Dermis microvascular lymphatic vessel endothelial cell (primary cell): Measurements from ENCODE around the gene SLC35G1. TPM values are rescaled to one million over a fixed set of nuclear protein-coding genes. Genes with fewer than 3 reads are reported as not detected.

ENCODE experiments used
- DNase-seq, 2 donors: peaks; one replicate each; pipeline versions ENCODE4 v3.0.0 to v3.0.0-alpha.2; 2010; ENCODE audit warnings: low read depth in 2 of 2
- total RNA-seq: library from RNA; depleted of rRNA; stranded (reverse); fragments of >200 nt; gene quantifications from 2 replicates; pipeline ENCODE4 v1.2.1, GENCODE V29; 2014

Gene SLC35G1
- 4.5 and 7.0 TPM in 2 replicates for total RNA-seq

DNA sequence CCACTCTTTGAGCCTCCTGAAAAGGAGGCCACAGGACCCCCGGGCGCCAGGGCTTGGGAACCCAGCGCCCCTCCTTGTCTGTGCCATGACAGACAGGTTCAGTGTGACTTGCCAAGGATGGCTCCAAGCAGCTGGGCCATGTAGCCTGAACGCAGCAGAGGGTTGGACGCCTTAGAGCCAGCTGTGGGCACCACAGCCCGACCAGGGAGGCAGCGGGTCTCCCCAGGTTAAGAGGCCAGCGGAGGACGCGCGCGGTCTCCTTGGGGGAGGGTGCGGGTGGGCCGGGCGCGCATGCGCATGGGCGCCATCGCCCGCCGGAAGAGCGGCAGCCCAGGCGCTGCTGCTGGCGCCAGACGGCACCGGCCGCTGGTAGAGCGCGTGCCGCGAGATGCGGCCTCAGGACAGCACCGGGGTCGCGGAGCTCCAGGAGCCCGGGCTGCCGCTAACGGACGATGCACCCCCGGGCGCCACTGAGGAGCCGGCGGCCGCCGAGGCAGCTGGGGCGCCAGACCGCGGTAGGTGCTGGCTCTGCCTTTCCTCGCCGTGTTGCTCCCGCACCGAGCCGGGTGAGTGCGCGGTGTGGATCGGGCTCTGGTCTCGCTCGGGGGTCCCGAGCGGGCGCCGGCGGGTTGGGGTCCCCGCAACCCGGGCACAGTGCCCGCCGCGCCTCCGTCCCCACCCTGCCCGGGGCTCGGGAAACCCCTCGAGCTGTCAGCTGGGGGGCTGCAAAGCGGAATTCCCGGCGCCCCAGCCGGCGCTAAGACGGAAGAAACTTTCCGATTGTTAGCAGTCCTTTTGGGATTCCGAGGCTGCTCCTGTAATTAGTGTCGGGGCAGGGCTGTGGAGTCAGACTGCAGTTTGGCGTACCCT, at the start of gene SLC35G1:
TSS of gene SLC35G1 (plus strand) at position 333 of the 870 bp plus-strand sequence. CDS start at position 389, 56 bp downstream.
- peak; percentile 31 to 74 for DNase-seq

GRCh38 chr10:93844979-93845626, 48.7 kb upstream of the SLC35G1 start:
- DNase-seq: no peak

DNA sequence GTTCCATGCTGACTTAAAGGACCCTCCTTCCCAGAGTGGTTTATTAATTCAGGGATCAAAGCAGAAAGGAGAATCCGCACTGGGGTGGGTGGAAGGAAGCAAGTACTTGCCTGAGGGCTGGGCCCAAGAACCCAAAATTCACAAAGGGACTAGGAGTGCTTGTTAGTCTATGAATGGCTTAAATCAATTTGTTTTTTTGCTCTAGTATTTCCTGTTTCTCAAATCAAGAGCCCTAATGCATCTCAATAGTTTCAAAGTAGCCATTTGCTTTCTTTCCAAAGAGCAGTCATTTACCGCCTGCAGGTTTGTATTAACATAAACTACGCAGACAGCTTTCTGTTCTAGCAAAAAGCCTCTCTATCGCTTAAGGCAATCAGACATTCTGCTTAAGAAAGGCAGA, 44.2 kb upstream of the SLC35G1 start:
- no peak for DNase-seq

DNA sequence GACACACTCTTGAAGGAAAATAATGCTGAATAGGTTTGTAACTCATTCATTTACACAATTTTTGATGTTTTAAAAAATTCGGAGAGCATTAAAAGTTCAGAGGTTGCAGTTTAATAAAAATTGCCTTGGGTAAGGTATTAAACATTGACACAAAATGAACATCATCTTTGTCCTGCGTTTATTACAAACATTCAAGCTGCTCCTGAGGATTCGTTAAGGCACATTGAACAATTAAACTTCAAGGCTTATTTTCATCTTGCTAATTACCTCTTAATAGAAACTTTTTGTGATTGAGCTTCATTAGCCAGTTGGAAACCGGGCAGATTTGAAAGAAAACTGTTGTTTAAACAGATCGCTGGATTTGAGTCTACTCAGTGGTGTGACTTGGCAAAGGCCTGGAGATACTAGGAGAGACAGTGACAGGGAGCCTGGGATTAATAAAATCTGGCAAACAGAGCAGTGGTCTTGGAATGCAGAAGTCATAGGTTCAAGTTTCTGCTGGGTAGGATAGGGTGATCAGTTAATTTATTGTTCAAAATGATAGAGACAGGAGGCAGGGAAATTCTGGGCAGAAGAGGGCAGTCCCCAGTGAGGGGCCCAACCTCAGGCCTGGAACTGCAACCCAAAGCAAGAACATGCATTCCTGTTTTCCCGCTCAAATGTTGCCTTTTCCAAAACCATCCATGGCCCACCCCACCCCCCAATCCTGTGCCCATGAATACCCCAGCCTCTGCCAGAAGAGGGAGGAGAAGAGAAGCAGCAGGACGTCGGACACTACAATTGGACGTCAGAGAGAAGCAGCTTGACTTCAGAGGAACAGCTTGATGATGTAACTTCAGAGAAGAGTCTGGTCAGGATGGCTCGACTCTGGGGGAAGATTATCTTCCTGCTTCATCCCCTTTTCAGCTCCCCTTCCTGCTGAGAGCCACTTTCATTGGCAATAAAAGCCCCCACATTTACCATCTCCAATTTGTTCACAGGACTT, 43.5 kb upstream of the SLC35G1 start:
- DNase-seq: no peak

DNA sequence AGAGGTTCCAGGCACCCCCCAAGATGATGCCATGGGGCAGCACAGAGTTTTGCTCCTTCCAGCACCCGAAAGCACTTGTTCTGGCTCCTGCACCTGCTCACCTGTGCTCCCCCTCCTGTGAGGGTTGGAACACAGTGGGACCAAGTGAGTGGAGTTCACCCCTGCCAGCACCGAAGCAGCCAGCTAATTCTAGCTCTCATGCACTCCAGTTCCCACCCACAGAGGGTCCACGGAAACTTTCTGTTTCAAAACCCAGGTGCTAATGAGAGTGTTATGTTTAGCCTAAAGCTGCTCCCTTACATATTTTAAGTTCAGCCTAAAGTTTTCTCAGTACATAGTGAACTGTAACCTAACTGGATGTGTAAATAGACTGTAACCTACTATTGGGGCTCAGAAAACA, 42.6 kb upstream of the SLC35G1 start:
- DNase-seq: no peak

GRCh38 chr10:93852476-93853095, 41.2 kb upstream of the SLC35G1 start:
- DNase-seq: no peak

GRCh38 chr10:93854975-93855374, 38.8 kb upstream of the SLC35G1 start:
- DNase-seq: peak; percentile 17 to 69

GRCh38 chr10:93856349-93857145, 37.2 kb upstream of the SLC35G1 start:
- no peak for DNase-seq

GRCh38 chr10:93859049-93859655, 34.6 kb upstream of the SLC35G1 start:
- peak; percentile 2 to 10 for DNase-seq

- DNase-seq: no peak
Observed at GRCh38 chr10:93861825-93862224, 32.0 kb upstream of the SLC35G1 start.

GRCh38 chr10:93865794-93866425, 27.9 kb upstream of the SLC35G1 start:
- DNase-seq: no peak

- no peak for DNase-seq
Observed at GRCh38 chr10:93867525-93867924, 26.3 kb upstream of the SLC35G1 start.

DNA sequence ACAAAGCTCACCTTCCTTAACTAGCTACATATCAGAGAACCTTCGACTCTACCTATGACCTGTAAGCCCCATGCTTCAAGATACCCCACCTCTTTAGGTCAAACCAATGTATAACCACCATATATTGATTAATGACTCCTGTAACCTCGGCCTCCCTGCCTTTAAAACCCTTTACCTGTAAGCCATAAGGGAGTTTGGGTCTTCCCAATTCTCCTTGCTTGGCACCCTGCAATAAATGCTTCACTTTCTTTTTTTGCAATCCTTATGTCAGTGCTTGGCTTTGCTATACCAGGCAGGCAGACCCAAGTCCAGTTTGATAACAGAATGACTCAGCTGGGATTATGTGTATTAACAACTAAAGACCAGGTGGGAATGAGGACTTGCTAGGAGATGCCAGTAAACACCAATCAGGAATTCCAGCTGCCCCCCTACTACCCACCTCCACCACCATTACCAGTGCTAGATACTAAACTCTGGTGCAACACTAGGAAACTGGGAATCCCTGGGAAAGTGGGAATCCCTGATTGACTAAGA, 22.0 kb upstream of the SLC35G1 start:
- no peak for DNase-seq

DNA sequence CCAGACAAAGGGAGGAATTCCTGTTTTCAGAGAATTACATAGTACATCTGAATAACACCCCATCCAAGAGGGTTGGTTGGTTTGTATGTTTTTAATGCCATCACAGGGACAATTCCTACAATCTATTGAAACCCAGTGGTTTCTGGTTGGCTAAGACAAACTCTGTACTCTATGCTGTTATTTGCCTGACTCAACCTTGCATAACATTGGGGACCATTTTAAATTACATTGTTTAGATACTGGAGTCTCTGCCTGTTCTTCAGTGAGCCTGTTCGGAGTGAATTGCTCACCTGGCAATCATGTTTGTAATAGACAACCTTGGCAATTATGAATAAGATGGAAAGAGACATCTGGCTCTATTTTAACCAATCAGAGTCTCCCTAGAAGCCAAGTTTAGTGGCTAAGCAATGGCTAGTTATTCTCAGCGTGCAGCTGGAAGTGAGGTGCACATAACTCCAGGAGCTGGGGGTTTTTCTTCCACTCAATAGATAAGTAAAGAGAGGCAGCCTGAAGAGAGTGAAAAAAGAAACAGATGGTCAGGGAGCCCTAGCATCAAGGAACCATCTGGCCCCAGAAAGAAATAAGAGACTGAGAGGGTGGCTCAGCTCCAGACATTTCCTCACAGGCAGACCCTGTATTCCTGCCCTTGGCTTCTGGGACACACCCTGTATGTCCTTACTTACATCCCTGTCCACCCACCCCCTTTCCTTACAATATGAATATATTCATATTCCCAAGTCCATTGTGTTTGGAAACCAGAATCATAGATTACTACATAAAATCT, 21.2 kb upstream of the SLC35G1 start:
- no peak for DNase-seq

- DNase-seq: no peak
Observed at GRCh38 chr10:93873420-93874115, 20.2 kb upstream of the SLC35G1 start.

DNA sequence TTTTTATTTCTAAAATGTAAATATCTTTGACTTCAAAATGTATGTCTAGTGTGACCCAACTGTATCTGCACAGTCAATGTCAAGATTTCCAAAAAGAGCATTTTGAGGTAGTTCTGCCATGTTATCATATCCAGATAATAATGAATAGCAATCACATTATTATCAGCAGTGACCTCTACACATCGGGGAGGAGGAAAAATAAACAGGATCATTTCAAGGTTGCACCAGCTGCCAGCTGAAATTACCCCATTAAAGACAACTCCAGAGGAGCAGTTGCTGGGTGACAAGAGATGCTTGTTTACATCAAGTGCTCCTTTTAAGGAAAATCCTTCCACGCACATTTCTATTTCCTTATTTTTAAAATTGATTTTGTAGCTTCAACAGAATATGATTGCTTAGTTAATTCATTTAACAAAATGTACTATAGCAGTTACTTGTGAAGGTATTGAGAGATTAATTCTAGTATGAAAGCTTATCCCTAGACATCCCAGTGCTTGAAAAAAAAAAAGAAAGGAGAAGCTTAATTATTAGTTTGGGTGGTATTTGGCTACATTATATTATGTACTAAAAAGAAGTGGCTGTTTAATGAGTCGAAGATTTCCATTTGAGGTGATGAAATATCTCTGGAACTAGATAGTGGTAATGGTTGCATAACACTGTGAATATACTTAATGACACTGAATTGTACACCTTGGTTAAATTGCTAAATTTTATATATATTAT, 19.3 kb upstream of the SLC35G1 start:
- DNase-seq: no peak

DNA sequence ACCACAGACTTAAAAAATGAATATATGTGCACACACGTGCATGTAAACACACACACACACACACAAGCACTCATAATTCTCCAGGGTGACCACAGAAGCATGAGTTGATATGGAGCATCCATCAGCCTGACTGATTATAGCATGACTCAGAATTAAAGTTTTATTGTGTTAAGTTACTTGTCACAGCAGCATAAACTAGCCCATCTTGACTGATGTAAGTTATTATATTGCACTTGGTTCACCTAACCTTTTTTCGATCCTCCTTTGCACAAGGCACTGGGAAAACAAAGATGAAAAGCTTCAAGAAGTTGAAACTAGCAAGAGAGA, 18.8 kb upstream of the SLC35G1 start:
- no peak for DNase-seq
